HG03354 (cell line): Measurements from ENCODE around the gene POU2AF1.
"Not testable (repeated sequence)": the region's sequence is repeated elsewhere in the genome, so short reads cannot be mapped to it uniquely, and the experiment has no call there.

Experiments
- ATAC-seq: cut with Tn5 transposase; IDR thresholded peaks from one replicate; pipeline ENCODE4 v1.9.1; 2021; ENCODE audit warnings: mild to moderate bottlenecking; ENCODE audit not compliant: unreplicated experiment, poor library complexity, severe bottlenecking

The POU2AF1 gene

DNA sequence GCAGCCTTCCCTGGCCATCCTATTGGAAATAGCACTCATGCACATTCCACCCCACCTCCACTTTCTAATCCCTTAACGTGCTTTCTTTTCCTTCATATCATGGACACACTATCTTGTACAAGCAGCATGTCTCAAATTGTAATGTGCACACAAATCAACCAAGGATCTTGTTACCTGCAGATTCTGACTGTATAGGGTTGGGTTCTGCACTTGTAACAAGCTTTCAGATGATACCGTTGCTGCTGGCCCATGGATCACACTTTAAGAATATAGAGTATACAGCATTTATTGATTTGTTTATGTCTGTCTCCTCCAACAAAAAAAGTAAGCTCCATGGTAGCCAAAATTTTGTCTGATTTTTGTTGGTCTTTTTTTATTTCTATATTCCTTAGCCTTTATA lies 32.4 kb upstream of the POU2AF1 start:
- ATAC-seq, result no peak

DNA sequence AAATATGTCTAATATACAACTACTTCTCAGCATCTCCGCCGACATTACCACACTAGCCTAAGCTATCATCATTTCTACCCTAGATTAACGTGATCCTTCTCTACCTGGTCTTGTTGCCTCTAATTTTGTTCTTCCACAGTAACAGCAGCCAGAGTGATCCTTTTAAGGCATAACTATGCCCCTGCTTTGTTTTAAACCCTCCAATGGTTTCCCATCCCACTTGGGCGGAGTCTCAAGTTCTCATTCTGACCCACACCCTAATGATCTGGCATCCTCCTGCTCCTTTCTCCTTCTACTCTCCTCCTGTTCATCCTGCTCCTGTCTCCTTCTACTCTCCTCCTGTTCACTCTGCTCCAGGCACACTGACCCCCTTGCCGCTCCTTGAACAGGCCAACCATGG lies 31.9 kb upstream of the POU2AF1 start:
- no peak for ATAC-seq

- ATAC-seq, result peak; percentile 72
These were observed 30.8 kb upstream of the POU2AF1 start for GRCh38 chr11:111409915-111410314.

DNA sequence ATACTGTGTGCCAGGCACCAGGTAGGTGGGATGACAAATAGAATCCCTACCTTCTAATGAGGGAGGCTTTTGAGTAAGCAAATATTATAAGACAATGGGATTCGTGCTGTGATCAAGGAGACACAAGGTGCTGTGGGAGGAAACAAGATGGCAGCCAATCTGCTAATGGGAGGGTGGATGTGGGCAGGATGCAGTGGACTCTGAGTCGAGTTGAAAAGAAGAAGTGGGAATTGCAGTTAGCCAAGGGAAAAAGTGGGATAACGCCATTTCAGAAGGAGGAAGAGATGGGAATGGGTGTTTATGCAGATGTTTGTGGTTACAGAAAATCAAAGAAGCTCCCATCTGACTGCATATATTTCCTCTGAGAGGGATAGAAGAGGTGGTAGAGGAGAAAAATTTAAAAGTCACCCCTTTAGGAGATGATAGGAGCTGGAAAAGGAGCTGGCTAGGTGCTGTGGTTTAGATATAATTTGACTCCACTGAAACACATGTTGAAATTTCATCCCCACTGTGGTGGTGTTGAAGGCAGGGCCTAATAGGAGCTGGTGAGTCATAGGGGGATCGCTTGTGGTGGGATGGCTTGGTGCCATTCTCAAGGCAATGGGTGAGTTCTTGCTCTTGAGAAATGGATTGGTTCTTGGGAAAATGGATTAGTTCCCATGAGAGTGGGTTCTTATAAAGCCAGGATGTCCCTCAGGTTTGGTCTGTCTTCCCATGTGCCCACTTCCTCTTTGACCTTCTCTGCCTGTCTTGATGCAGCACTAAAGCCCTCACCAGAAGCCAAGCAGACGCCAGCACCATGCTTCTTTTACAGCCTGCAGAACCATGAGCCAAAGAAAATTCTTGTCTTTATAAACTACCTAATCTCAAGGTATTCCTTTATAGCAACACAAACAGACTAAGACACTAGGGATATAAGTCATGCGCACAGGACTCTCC lies 30.0 kb upstream of the POU2AF1 start:
- ATAC-seq, result peak; percentile 37

- ATAC-seq, result no peak
These were observed 28.6 kb upstream of the POU2AF1 start for GRCh38 chr11:111407652-111408051.

- no peak for ATAC-seq
These were observed 27.5 kb upstream of the POU2AF1 start for GRCh38 chr11:111406589-111406988.

- no peak for ATAC-seq
These were observed 27.0 kb upstream of the POU2AF1 start for GRCh38 chr11:111406091-111406490.

DNA sequence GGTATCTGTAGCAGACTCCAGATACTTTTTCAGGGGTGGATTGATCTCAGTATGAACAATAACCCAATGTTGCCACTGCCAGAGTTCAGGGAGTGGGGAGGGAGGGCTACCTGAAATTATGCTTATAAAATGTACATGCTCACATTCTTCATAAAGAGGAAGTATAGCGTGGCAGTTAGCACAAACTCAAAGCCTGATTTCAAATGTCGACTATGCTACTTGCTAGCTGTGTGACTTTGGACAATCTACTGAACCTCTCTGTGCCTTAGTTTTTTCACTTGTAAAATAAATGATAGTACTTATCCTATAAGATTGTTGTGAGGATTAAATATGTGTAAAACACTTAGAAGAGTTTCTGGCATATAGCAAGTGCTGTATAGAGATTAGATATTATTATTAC lies 26.5 kb upstream of the POU2AF1 start:
- no peak for ATAC-seq

DNA sequence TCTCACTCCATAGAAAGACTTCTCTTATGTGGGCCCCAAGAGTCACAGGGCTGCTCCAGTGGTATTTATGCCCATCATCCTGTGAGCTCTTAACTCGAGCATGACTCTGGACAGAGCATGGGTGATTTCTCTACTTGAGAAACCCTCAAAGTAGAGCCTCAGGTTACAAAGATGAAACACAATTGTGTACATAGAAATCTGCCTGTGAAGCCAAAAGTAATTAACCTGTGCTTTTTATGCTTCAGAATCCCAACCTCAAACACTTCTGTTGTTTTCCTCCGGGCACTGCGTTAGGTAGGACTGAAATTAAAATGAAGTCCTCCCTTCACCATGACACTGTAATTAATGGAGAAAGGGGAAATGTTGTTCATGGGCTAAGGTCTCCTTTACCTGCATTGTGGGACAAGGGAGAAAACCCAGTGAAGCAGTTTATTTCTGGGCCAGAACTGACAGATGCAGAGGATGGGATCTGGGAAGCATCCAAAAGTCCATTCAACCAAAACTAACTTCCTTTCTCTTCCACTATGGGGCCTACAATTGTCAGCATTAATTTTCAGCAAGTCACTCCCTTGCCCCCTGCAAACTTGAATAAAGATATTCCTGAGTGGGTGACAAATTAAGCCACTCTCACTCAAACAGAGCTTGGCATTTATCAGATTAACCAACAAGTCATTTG lies 24.1 kb upstream of the POU2AF1 start:
- no peak for ATAC-seq

GRCh38 chr11:111402411-111402810 lies 23.3 kb upstream of the POU2AF1 start:
- no peak for ATAC-seq

- not testable (repeated sequence) for ATAC-seq
These were observed 22.9 kb upstream of the POU2AF1 start for GRCh38 chr11:111401957-111402356.

DNA sequence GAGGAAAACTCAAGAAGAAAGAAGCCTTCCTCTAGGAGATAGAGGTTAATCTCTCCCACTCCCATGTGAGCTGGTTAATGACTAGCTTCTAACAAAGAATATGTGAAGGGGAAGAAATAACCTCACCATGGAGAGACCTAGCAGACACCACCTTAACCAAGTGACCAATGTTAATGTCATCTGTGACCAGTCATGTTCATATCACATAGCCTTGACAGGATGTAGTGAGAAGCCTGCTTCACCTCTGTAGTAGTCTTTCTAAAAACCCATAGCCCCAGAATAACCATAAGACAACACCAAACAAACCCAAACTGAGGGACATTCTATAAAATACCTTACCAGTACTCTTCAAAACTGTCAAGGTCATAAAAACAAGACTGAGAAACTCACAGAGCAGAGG lies 21.5 kb upstream of the POU2AF1 start:
- ATAC-seq, result no peak

- ATAC-seq, result no peak
These were observed 20.3 kb upstream of the POU2AF1 start for GRCh38 chr11:111399187-111400031.

DNA sequence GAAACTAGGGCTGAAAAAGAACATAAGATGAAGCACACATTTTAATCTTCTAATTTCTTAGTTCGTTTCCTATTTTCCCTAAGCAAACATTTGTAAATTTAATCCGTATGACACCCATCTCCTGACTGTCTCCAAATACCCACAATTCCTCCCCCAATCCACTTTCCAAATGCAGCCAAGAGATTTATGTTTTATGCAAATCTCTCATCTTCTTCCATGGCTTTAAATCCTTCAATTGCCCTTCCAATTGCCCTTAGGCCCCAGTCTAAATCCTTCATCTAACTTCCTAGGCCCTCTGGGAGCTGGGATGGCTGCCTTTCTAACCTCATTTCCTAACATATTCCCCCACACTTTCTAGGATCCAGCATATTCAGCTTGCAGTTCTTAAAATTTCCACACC lies 18.0 kb upstream of the POU2AF1 start:
- no peak for ATAC-seq

DNA sequence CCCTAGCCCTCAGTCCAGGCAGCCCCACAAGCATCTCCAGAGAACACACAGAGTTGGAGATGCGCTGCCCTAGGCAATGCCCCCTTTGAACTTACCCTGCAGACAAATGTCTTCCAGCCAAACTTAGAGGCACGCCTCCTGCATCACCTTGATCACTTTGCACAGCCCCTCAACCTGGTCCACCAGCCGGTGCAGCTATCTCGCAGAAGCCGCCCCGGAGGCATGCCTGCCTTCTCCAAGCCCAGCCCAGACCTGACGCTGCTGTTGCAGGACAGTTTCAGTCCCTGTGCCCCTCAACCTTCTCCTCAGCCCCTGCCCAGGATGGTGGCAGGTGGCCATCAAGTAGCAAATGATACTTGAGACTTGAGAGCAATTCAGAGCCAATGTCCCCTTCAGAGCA lies 16.7 kb upstream of the POU2AF1 start:
- ATAC-seq, result no peak

- no peak for ATAC-seq
These were observed 16.0 kb upstream of the POU2AF1 start for GRCh38 chr11:111395081-111395480.

DNA sequence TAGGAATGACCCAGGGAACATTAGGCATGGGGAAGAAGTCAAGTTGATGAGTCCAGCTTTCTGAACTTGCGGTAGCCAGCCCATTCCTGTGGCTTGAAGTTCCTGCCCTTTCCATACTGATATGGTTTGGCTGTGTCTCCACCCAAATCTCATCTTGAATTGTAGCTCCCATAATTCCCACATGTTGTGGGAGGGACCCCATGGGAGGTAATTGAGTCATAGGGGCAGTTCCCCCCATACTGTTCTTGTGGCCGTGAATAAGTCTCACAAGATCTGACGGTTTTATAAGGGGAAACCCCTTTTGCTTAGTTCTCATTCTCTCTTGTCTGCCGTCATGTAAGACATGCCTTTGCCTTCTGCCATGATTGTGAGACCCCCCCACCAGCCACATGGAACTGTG lies 15.1 kb upstream of the POU2AF1 start:
- not testable (repeated sequence) for ATAC-seq

DNA sequence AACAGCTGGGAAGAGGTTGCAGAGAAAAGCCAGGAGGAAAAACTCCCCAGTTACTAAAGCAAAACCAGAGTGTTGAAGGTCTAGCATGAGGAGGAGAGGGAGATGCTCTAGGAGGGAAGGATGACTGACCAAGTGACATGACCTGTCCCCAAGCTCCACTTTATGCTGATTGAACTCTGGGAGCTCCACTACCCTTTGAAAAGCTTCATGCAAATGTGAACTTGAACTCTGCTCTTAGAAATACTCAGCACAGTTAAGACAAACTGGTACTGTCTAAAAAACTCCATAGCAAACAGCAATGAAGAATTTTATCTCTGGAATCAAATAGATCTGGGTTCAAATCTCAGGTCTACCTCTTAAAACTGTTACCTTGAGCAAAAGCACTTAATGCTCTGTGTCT lies 14.5 kb upstream of the POU2AF1 start:
- no peak for ATAC-seq

DNA sequence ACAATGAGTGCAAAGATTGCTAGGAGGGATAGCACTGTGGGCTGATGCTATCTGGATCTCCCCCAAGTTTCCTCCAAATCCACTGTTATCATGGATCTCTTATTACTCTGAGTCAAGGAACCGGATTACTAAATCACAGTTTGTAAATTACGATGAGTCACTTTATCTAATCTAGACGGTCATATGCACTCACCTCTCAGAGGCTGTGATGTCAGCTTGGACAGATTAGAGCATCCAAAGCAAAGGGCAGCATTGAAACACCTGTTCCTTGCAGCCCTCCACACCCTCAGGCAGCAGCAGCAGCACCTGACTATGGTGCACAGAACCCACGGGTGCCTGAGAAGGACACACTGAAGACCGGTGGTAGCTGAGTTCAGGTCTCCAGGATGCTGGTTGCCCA lies 14.0 kb upstream of the POU2AF1 start:
- ATAC-seq, result no peak

DNA sequence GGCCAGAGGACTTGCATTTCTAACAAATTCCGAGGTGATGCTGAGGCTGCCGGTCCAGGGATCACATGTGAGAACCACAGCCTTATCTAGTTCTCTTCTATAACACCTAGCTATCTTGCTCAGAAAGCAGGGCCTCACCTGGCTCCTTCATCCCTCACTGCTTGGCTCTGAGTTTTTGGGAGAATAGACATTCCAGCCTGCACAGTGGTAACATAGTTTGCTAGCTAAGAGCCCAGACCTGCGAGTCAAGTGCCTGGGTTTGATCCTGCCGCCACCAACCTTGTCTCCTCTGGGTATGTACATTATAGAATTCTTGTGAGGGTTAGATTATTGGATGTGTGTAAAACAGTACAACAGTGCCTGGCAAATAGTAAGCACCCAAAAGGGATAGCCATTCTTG lies 13.5 kb upstream of the POU2AF1 start:
- no peak for ATAC-seq
